ENCODE measurements around the gene KRT23.

DNA sequence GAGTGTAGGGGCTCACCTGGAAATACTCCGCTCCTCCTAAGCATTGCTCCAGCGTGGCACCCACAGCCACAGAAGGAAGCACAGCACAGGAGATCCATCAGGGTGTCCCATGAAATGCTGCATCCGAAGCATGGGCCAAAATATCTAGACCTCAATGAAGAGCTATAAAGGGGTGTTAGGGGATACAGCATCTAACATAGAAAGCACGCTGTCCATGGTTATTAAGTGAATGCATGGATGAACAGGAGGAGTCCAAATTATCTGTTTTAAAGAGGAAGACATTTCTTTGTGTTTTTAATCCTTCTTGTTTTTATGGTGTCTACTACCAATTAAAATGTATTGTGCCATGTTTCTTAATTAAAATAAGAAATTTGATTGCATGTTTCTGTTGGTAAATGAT, 30.8 kb downstream of the KRT23 start:
- no peak for TF ChIP-seq TCF3 (IDR thresholded peaks at IDR 0.05; ENCODE audit: borderline replicate concordance, insufficient read depth, low read depth, low read length)
- TF ChIP-seq, protein P1, sequence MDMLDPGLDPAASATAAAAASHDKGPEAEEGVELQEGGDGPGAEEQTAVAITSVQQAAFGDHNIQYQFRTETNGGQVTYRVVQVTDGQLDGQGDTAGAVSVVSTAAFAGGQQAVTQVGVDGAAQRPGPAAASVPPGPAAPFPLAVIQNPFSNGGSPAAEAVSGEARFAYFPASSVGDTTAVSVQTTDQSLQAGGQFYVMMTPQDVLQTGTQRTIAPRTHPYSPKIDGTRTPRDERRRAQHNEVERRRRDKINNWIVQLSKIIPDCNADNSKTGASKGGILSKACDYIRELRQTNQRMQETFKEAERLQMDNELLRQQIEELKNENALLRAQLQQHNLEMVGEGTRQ (IDR thresholded peaks at IDR 0.05; ENCODE audit: borderline replicate concordance, low read depth, low read length): no peak
- no peak for TF ChIP-seq NBN (IDR thresholded peaks at IDR 0.05)
- no peak for TF ChIP-seq EZH2 (IDR thresholded peaks at IDR 0.05; ENCODE audit: borderline replicate concordance, control insufficient read depth, low read depth, low read length)
- no peak for TF ChIP-seq NFYB (IDR thresholded peaks at IDR 0.05; ENCODE audit: insufficient read depth, low read depth, low read length)
- TF ChIP-seq NRF1 (conservative IDR thresholded peaks at IDR 0.05; ENCODE audit: low read depth, low read length): no peak
- TF ChIP-seq ZNF384 (IDR thresholded peaks at IDR 0.05; ENCODE audit: borderline replicate concordance, low read depth, low read length): no peak
- no peak for TF ChIP-seq POLR2AphosphoS5 (IDR thresholded peaks at IDR 0.05; ENCODE audit: low read length)
- TF ChIP-seq FOXK2 (IDR thresholded peaks at IDR 0.05): no peak
- TF ChIP-seq POLR2A (IDR thresholded peaks at IDR 0.05; ENCODE audit: low read depth, low read length): no peak
- no peak for TF ChIP-seq FOXM1 (IDR thresholded peaks at IDR 0.05; ENCODE audit: low read depth, low read length)
- no peak for TF ChIP-seq CEBPB (IDR thresholded peaks at IDR 0.05; ENCODE audit: borderline replicate concordance in 1 of 2, low read depth in 2 of 2, low read length in 2 of 2)
- TF ChIP-seq, protein P2, sequence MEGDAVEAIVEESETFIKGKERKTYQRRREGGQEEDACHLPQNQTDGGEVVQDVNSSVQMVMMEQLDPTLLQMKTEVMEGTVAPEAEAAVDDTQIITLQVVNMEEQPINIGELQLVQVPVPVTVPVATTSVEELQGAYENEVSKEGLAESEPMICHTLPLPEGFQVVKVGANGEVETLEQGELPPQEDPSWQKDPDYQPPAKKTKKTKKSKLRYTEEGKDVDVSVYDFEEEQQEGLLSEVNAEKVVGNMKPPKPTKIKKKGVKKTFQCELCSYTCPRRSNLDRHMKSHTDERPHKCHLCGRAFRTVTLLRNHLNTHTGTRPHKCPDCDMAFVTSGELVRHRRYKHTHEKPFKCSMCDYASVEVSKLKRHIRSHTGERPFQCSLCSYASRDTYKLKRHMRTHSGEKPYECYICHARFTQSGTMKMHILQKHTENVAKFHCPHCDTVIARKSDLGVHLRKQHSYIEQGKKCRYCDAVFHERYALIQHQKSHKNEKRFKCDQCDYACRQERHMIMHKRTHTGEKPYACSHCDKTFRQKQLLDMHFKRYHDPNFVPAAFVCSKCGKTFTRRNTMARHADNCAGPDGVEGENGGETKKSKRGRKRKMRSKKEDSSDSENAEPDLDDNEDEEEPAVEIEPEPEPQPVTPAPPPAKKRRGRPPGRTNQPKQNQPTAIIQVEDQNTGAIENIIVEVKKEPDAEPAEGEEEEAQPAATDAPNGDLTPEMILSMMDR (IDR thresholded peaks at IDR 0.05 in 2 of 3, conservative IDR thresholded peaks at IDR 0.05 in 1 of 3; ENCODE audit: control insufficient read depth in 2 of 3, extremely low read depth in 1 of 3, insufficient read depth in 1 of 3, low read depth in 3 of 3, low read length in 3 of 3): no peak
- no peak for TF ChIP-seq GABPA (IDR thresholded peaks at IDR 0.05; ENCODE audit: low read depth)

All from GM12878 (cell line).